ENCODE results near the gene CDK19.

CDK19 gene

GRCh38 chr6:110826236-110827129, 11.2 kb upstream of the CDK19 start:
- FAIRE-seq, result no peak
- TF ChIP-seq CTCF (IDR thresholded peaks at IDR 0.05; ENCODE audit: insufficient read depth, missing control alignments), result no peak
- no peak for DNase-seq (ENCODE audit: insufficient read length, low spot score)

GRCh38 chr6:110823146-110823545, 7.9 kb upstream of the CDK19 start:
- DNase-seq (ENCODE audit: insufficient read length, low spot score) (no peak), FAIRE-seq (no peak)
- TF ChIP-seq CTCF (IDR thresholded peaks at IDR 0.05; ENCODE audit: insufficient read depth, missing control alignments), result no peak

GRCh38 chr6:110822249-110822648, 7.0 kb upstream of the CDK19 start:
- no peak for TF ChIP-seq CTCF (IDR thresholded peaks at IDR 0.05; ENCODE audit: insufficient read depth, missing control alignments)
- DNase-seq (ENCODE audit: insufficient read length, low spot score), result no peak
- FAIRE-seq, result no peak

- FAIRE-seq (no peak), DNase-seq (ENCODE audit: insufficient read length, low spot score) (no peak)
- no peak for TF ChIP-seq CTCF (IDR thresholded peaks at IDR 0.05; ENCODE audit: insufficient read depth, missing control alignments)
These were observed 1.4 kb upstream of the CDK19 start for GRCh38 chr6:110816677-110817076.

GRCh38 chr6:110815015-110815410, 256 bp downstream of the CDK19 start:
- no peak for TF ChIP-seq CTCF (IDR thresholded peaks at IDR 0.05; ENCODE audit: insufficient read depth, missing control alignments)
- no peak for FAIRE-seq
- DNase-seq (ENCODE audit: insufficient read length, low spot score), result no peak

GRCh38 chr6:110814102-110815014, 911 bp downstream of the CDK19 start:
- TF ChIP-seq CTCF (IDR thresholded peaks at IDR 0.05; ENCODE audit: insufficient read depth, missing control alignments), result no peak
- FAIRE-seq (no peak), DNase-seq (ENCODE audit: insufficient read length, low spot score) (no peak)
